Liver (tissue), 3 donors: ENCODE data around the gene DEPDC5.

ENCODE experiments used
- JUND ChIP-seq, 2 donors: IDR thresholded peaks; 2 replicates each; pipeline ENCODE4 v1.6.1; 2016; ENCODE audit warnings: antibody characterized with exemption in 2 of 2
- RAD21 ChIP-seq, 2 donors: IDR thresholded peaks; 2 replicates each; pipeline ENCODE4 v1.6.1; 2016; ENCODE audit warnings: antibody characterized with exemption in 2 of 2, mild to moderate bottlenecking in 2 of 2
- ZBTB33 ChIP-seq: IDR thresholded peaks from 2 replicates; pipeline ENCODE4 v1.6.1; 2016; ENCODE audit warnings: antibody characterized with exemption
- TF ChIP-seq, protein P1 (sequence below): fragments of 150-350 bp; IDR thresholded peaks from 2 replicates; pipeline ENCODE4 v1.5.1; 2017; ENCODE audit warnings: improper control_type of control experiment, low read depth, low read length; ENCODE audit not compliant: missing input control
- TF ChIP-seq, protein P2 (sequence below): IDR thresholded peaks from 2 replicates; pipeline ENCODE4 v1.6.1; 2016; ENCODE audit warnings: antibody characterized with exemption
- donor health status: healthy.
- donor health status: healthy.

DNA sequence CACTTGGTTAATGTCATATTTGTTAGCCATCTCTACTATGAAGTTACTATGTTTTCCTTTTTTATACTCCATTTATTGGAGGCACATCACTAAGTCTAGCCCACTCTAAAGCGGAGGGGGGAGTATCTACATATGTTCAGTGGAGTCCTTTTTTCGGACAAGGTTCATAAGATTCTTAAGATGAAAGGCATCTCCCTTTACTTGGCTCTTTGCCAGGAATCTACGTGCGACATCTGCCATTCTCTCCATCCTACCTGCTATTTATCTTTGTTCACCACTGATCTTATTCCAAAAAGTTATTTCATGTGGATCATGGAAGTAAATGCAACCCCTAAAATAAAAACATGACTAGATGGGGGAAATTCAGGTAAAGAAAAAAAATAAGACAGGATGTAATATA lies 113.1 kb downstream of the DEPDC5 start:
- TF ChIP-seq, protein P1, sequence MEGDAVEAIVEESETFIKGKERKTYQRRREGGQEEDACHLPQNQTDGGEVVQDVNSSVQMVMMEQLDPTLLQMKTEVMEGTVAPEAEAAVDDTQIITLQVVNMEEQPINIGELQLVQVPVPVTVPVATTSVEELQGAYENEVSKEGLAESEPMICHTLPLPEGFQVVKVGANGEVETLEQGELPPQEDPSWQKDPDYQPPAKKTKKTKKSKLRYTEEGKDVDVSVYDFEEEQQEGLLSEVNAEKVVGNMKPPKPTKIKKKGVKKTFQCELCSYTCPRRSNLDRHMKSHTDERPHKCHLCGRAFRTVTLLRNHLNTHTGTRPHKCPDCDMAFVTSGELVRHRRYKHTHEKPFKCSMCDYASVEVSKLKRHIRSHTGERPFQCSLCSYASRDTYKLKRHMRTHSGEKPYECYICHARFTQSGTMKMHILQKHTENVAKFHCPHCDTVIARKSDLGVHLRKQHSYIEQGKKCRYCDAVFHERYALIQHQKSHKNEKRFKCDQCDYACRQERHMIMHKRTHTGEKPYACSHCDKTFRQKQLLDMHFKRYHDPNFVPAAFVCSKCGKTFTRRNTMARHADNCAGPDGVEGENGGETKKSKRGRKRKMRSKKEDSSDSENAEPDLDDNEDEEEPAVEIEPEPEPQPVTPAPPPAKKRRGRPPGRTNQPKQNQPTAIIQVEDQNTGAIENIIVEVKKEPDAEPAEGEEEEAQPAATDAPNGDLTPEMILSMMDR = no peak
- TF ChIP-seq JUND (IDR thresholded peaks at IDR 0.05) (no peak), RAD21 (IDR thresholded peaks at IDR 0.05) (no peak), ZBTB33 (no peak)
- TF ChIP-seq, protein P2, sequence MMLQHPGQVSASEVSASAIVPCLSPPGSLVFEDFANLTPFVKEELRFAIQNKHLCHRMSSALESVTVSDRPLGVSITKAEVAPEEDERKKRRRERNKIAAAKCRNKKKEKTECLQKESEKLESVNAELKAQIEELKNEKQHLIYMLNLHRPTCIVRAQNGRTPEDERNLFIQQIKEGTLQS = no peak
